ENCODE results near the gene LAMA5.

GRCh38 chr20:62355878-62356588, 11.1 kb downstream of the LAMA5 start:
- TF ChIP-seq CTCF (IDR thresholded peaks at IDR 0.05) (no peak), POLR2AphosphoS5 (IDR thresholded peaks at IDR 0.05) (no peak), EP300 (IDR thresholded peaks at IDR 0.05) (no peak)

All from stomach (tissue), 4 donors.